CD14-positive monocyte (primary cell): ENCODE data around the gene ATXN7L1. TPM values are rescaled to one million over a fixed set of nuclear protein-coding genes. Genes with fewer than 3 reads are reported as not detected.
A peak's percentile ranks its signal among the peaks of the same experiment; 100 is the strongest.

Source experiments
- DNase-seq, 3 donors: peaks; one replicate each; pipeline ENCODE4 v3.0.0-alpha.2; 2011 to 2022
- H2AFZ ChIP-seq: 2 replicates; pipeline ENCODE4 v1.6.0; 2012; ENCODE audit warnings: mild to moderate bottlenecking, low read depth, low read length, inconsistent platforms; ENCODE audit not compliant: insufficient read depth, poor library complexity, severe bottlenecking
- H3K27ac ChIP-seq, 2 donors: 1 replicate in 1 of 2; 2 replicates in 1 of 2; pipeline ENCODE4 v1.5.1; 2012 to 2013; ENCODE audit warnings: low read length in 2 of 2, control low read depth in 1 of 2, inconsistent platforms in 1 of 2, low read depth in 1 of 2, mild to moderate bottlenecking in 1 of 2
- H3K27me3 ChIP-seq, 2 donors: one replicate each; pipeline versions ENCODE4 v1.6.0 to v1.6.1; 2011 to 2013; ENCODE audit warnings: low read length in 2 of 2; ENCODE audit not compliant: control insufficient read depth in 2 of 2, insufficient read depth in 2 of 2
- H3K36me3 ChIP-seq, 2 donors: replicated peaks in 1 of 2; 1 replicate in 1 of 2; 2 replicates in 1 of 2; pipeline versions ENCODE4 v1.5.1 to v1.6.1; 2012 to 2013; ENCODE audit warnings: low read length in 2 of 2, control low read depth in 1 of 2, inconsistent platforms in 1 of 2, mild to moderate bottlenecking in 1 of 2; ENCODE audit not compliant: insufficient read depth in 2 of 2, control insufficient read depth in 1 of 2
- H3K4me1 ChIP-seq, 2 donors: 1 replicate in 1 of 2; 2 replicates in 1 of 2; pipeline versions ENCODE4 v1.5.1 to v1.6.1; 2012 to 2013; ENCODE audit warnings: low read length in 2 of 2, control low read depth in 1 of 2, inconsistent platforms in 1 of 2, mild to moderate bottlenecking in 1 of 2, moderate library complexity in 1 of 2; ENCODE audit not compliant: insufficient read depth in 2 of 2, control insufficient read depth in 1 of 2
- H3K4me2 ChIP-seq: replicated peaks from 2 replicates; pipeline ENCODE3; 2012; ENCODE audit warnings: low read length, moderate library complexity, mild to moderate bottlenecking; ENCODE audit not compliant: poor library complexity, severe bottlenecking; ENCODE audit errors: extremely low read depth
- H3K4me3 ChIP-seq, 3 experiments: fragments of 200-600 bp in 1 of 3; sonication (generic) in 1 of 3; replicated peaks in 1 of 3; 1 replicate in 2 of 3; 2 replicates in 1 of 3; pipeline ENCODE4 v1.5.1; 2011 to 2013; ENCODE audit warnings: low read length in 3 of 3, mild to moderate bottlenecking in 3 of 3, control low read depth in 2 of 3, low read depth in 2 of 3, inconsistent platforms in 1 of 3, moderate library complexity in 1 of 3
- H3K79me2 ChIP-seq: 2 replicates; pipeline ENCODE4 v1.6.0; 2012; ENCODE audit warnings: mild to moderate bottlenecking, control low read depth, inconsistent platforms, low read length, moderate library complexity; ENCODE audit not compliant: insufficient read depth
- H3K9ac ChIP-seq: 2 replicates; pipeline ENCODE4 v1.6.0; 2017; ENCODE audit warnings: low read length, mild to moderate bottlenecking; ENCODE audit not compliant: insufficient read depth, poor library complexity, severe bottlenecking
- H3K9me3 ChIP-seq, 2 donors: replicated peaks in 1 of 2; 1 replicate in 1 of 2; 2 replicates in 1 of 2; pipeline versions ENCODE4 v1.5.1 to v1.6.1; 2012 to 2013; ENCODE audit warnings: low read length in 2 of 2, control low read depth in 1 of 2; ENCODE audit not compliant: control insufficient read depth in 1 of 2, insufficient read depth in 1 of 2
- H4K20me1 ChIP-seq: 2 replicates; pipeline ENCODE4 v1.6.0; 2012; ENCODE audit warnings: mild to moderate bottlenecking, low read length, control low read depth, moderate library complexity; ENCODE audit not compliant: insufficient read depth
- H3K27ac Mint-ChIP-seq, 7 donors: one replicate each; pipeline ENCODE4 v1.8.0; 2020; ENCODE audit warnings: mild to moderate bottlenecking in 7 of 7, mixed read lengths in 7 of 7, moderate library complexity in 6 of 7, inconsistent platforms in 2 of 7
- H3K27me3 Mint-ChIP-seq, 3 donors: one replicate each; pipeline ENCODE4 v1.8.0; 2021 to 2022; ENCODE audit warnings: low read depth in 3 of 3, mild to moderate bottlenecking in 3 of 3, mixed read lengths in 3 of 3, moderate library complexity in 3 of 3, inconsistent platforms in 1 of 3
- H3K36me3 Mint-ChIP-seq, 2 donors: one replicate each; pipeline ENCODE4 v1.8.0; 2020; ENCODE audit warnings: mixed read lengths in 2 of 2, inconsistent platforms in 1 of 2, mild to moderate bottlenecking in 1 of 2
- H3K4me1 Mint-ChIP-seq: one replicate; pipeline ENCODE4 v1.8.0; 2020; ENCODE audit warnings: mild to moderate bottlenecking, mixed read lengths
- H3K4me3 Mint-ChIP-seq, 2 donors: one replicate each; pipeline ENCODE4 v1.8.0; 2020; ENCODE audit warnings: mild to moderate bottlenecking in 2 of 2, mixed read lengths in 2 of 2, moderate library complexity in 1 of 2
- H3K9me3 Mint-ChIP-seq, 7 donors: one replicate each; pipeline ENCODE4 v1.8.0; 2020 to 2022; ENCODE audit warnings: mixed read lengths in 7 of 7, mild to moderate bottlenecking in 6 of 7, moderate library complexity in 6 of 7, inconsistent platforms in 2 of 7
- WGBS: methylation state at CpG from one replicate; pipeline ENCODE4 v1.1.5; 2013; ENCODE audit warnings: missing lambda C conversion rate; ENCODE audit not compliant: insufficient coverage; 5-methylcytosine and 5-hydroxymethylcytosine counted together
- intact Hi-C, 2 donors: fragments of 100-400 bp; cut with micrococcal nuclease; formaldehyde crosslinking; loops; one replicate each; pipeline versions ENCODE4 v1.15.0 to v1.15.1; 2023
- polyA plus RNA-seq, 3 donors: library from polyadenylated mRNA; depleted of rRNA in 1 of 3; unstranded in 2 of 3; stranded (reverse) in 1 of 3; fragments of 300-500 nt in 2 of 3; fragments of >200 nt in 1 of 3; fragmentation: Illumina TruSeq in 2 of 3; gene quantifications; 1 replicate in 2 of 3; 2 replicates in 1 of 3; pipeline ENCODE4 v1.2.3, GENCODE V29; 2012 to 2021
- TF ChIP-seq, protein P1 (sequence below): fragments of 200-600 bp; IDR thresholded peaks from one replicate; pipeline ENCODE4 v1.8.0; 2022; ENCODE audit warnings: antibody characterized with exemption, mild to moderate bottlenecking

ATXN7L1 gene
- polyA plus RNA-seq, 3 donors = 4.5 to 12.2 (median 11.2) TPM

DNA sequence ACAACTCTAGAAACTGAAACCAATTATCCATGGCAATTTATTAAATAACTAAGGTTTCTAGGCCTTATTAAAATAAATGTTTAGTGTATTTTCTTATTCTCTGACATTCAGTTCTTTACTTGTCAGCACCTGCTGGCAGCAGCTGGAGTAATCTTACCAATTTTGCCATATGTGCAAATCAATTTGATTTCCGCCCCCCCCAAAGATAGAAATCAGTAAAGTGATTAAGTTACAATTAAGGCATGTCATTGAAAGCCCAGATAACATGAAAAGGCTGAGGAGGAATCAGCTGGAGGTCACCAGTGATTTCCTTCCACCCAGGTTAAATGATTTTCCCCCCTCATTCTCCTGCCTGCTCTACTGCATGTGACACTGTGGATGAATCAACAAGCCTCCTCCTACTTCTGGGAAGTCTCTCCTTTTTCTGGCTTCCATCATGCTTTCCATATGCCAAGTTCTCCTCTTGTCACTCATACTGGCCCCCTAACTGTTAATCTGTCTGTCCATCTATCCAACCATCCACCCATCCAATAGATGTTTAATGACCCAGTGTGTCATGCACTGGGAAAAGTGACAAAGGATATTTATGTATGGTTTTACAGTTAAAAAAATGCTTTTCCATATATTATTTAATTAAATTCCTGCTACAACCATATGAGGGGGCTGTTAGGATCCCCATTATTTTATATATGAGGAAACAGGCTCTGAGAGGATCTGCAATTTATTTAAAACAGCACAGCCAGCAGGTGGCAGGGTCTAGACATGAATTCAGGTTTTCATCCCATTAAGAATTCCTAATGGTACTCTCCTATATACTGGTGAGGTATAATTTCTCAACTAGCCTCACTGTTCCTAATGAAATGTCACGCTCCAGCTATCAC is 116.5 kb downstream of the ATXN7L1 start:
- no peaks in the 10 kb centered on the region for H3K36me3 ChIP-seq
- H3K27ac Mint-ChIP-seq = no peak overlapping the region
- no peaks in the 10 kb centered on the region for H3K9me3 ChIP-seq
- H3K4me3 Mint-ChIP-seq = no peak overlapping the region
- no peak overlapping the region for H2AFZ ChIP-seq
- DNase-seq = peak in 2 of 3 donors; percentile 20 to 28
- no peak overlapping the region for H3K9ac ChIP-seq
- H4K20me1 ChIP-seq = no peaks in the 10 kb centered on the region
- no peaks in the 10 kb centered on the region for H3K9me3 Mint-ChIP-seq
- no peaks in the 10 kb centered on the region for H3K79me2 ChIP-seq
- H3K4me2 ChIP-seq = no peak overlapping the region
- TF ChIP-seq, protein P1, sequence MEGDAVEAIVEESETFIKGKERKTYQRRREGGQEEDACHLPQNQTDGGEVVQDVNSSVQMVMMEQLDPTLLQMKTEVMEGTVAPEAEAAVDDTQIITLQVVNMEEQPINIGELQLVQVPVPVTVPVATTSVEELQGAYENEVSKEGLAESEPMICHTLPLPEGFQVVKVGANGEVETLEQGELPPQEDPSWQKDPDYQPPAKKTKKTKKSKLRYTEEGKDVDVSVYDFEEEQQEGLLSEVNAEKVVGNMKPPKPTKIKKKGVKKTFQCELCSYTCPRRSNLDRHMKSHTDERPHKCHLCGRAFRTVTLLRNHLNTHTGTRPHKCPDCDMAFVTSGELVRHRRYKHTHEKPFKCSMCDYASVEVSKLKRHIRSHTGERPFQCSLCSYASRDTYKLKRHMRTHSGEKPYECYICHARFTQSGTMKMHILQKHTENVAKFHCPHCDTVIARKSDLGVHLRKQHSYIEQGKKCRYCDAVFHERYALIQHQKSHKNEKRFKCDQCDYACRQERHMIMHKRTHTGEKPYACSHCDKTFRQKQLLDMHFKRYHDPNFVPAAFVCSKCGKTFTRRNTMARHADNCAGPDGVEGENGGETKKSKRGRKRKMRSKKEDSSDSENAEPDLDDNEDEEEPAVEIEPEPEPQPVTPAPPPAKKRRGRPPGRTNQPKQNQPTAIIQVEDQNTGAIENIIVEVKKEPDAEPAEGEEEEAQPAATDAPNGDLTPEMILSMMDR = peak; percentile 74
- WGBS = no CpG with 5 or more reads among the region's 2 CpGs
- H3K27me3 Mint-ChIP-seq = peaks cover 0 to 2% (median 0%) of the 10 kb centered on the region in 3 donors
- no peak overlapping the region for H3K27ac ChIP-seq
- H3K4me1 Mint-ChIP-seq = no peaks in the 10 kb centered on the region
- peaks cover 7 to 14% of the 10 kb centered on the region in 2 donors for H3K36me3 Mint-ChIP-seq
- no peak overlapping the region for H3K4me3 ChIP-seq
- intact Hi-C loops = loop anchor here (5.0 to 10.0 kb wide), 4 partner anchors 115 to 285 kb away; partner anchors contain the start of gene ATXN7L1 (in 1 of the 2)
- no peaks in the 10 kb centered on the region for H3K27me3 ChIP-seq
- H3K4me1 ChIP-seq = no peaks in the 10 kb centered on the region

DNA sequence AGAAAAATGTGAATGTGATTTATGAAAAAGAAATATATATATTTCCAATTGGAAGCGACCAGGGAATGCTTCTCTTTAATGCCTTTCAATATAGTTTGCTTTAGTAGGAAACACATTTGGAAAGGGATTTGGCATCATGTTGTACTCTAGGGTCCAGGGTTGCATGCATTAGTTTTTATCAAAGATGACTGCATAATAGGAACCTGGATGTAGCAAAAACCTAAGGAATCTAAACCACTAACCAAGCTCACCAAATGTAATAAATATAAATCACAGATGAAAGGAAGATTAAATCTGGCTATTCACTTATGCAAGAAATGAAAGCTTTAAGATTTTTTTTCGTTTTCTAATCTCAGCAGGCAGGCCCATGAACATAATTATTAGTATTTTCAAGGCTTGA is 120.0 kb downstream of the ATXN7L1 start:
- Histone ChIP-seq H4K20me1 (no peaks in the 10 kb centered on the region), H3K9me3 (no peaks in the 10 kb centered on the region), H3K4me1 (no peaks in the 10 kb centered on the region), H3K79me2 (no peaks in the 10 kb centered on the region), H3K4me3 (no peak overlapping the region), H3K36me3 (peaks cover 0 to under 1% of the 10 kb centered on the region in 2 donors), H3K9ac (no peak overlapping the region), H2AFZ (no peak overlapping the region), H3K4me2 (no peak overlapping the region), H3K27me3 (no peaks in the 10 kb centered on the region), H3K27ac (no peak overlapping the region)
- Mint-ChIP-seq H3K4me1 (no peaks in the 10 kb centered on the region), H3K36me3 (peaks cover 10 to 14% of the 10 kb centered on the region in 2 donors), H3K4me3 (no peak overlapping the region), H3K9me3 (no peaks in the 10 kb centered on the region), H3K27ac (no peak overlapping the region), H3K27me3 (peaks cover 0 to 2% (median 0%) of the 10 kb centered on the region in 3 donors)
- DNase-seq = no peak
- intact Hi-C loops = no loop called here
- TF ChIP-seq, protein P1 = no peak
- no CpG with 5 or more reads among the region's 2 CpGs for WGBS
